Activated T-helper 2 cell treated with anti-CD3 and anti-CD28 coated beads, Interferon-gamma antibody, Interleukin-2, Interleukin-4, amounts not matched to agents 10 μg/mL and 5 μg/mL and 100 μg/mL, durations not matched to agents 14 hours and 24 hours and 36 hours (primary cell): ENCODE measurements around the gene PPM1E. TPM values are rescaled to one million over a fixed set of nuclear protein-coding genes. Genes with fewer than 3 reads are reported as not detected.

ENCODE experiments used
- DNase-seq: peaks from one replicate; pipeline ENCODE4 v3.0.0; 2021; ENCODE audit warnings: low spot score
- H3K27ac Mint-ChIP-seq: one replicate; pipeline ENCODE4 v1.8.0; 2021; ENCODE audit warnings: mixed read lengths
- H3K27me3 Mint-ChIP-seq: one replicate; pipeline ENCODE4 v1.8.0; 2021; ENCODE audit warnings: low read depth, mixed read lengths
- H3K36me3 Mint-ChIP-seq: one replicate; pipeline ENCODE4 v1.8.0; 2021; ENCODE audit warnings: low read depth, mixed read lengths
- H3K4me1 Mint-ChIP-seq: one replicate; pipeline ENCODE4 v1.8.0; 2021; ENCODE audit warnings: low read depth, mixed read lengths
- H3K4me3 Mint-ChIP-seq: one replicate; pipeline ENCODE4 v1.8.0; 2021; ENCODE audit warnings: low read depth, mild to moderate bottlenecking, moderate library complexity, mixed read lengths
- H3K9me3 Mint-ChIP-seq: one replicate; pipeline ENCODE4 v1.8.0; 2021; ENCODE audit warnings: mixed read lengths
- intact Hi-C: fragments of 100-400 bp; cut with micrococcal nuclease; formaldehyde crosslinking; loops from one replicate; pipeline ENCODE4 v1.15.1; 2023
- total RNA-seq: library from RNA; stranded (reverse); gene quantifications from 2 replicates; pipeline ENCODE4 v1.2.3, GENCODE V29; 2022

Gene PPM1E
- total RNA-seq, 1 donor from 2014 or later: not detected

DNA sequence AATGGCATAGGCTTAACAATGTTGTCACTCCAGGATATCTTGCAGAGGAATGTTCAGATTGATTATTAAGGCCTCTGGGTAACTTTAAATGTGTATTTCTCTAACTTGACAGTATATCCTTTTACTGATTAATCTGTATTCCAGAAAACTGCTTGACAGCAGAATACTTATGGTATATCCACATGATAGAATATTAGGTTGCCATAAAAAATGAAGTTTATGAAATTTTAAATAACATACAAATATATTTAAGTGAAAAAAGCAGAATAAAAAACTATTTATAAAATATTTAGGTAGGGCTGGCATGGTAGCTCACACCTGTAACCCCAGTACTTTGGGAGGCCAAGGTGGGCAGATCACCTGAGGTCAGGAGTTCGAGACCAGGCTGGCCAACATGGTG is 244.4 kb downstream of the PPM1E start:
- H3K36me3 Mint-ChIP-seq: peaks cover 50% of the 10 kb centered on the region

DNA sequence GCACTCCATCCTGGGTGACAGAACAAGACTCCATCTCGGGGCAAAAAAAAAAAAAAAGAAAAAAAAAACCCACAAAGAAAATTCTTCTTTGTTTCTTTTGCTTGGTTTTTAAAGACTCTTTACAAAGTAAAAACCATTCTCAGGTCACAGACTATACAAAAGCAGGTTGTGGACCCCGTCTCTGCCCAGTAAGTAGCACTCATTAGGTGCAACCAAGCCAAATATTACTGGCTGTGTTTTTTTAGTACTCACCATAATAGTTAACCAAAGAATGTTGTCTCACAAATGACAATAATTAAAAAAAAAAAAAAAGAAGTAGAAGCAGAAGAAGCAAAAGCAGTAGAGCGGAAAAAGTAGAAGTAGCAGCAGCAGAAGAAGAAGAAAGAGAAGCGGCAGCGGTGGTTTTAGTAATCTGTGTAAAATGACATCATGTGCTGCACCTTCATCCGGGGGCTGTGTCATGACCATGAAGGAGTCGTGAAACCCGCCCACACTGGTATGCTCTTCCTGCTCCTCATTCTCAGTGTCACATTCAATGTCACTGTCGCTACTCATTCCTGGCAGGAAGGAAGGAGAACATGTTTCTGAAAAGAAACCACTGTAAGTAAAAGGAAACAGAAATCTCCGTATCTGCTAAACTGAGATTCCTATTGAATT is 245.6 kb downstream of the PPM1E start:
- peak; percentile 74 for DNase-seq
- Mint-ChIP-seq H3K36me3 (peaks cover 50% of the 10 kb centered on the region), H3K27me3 (no peaks in the 10 kb centered on the region), H3K4me1 (peaks cover 20% of the 10 kb centered on the region), H3K27ac (peak overlapping the region; percentile 84), H3K4me3 (peak overlapping the region; percentile 74), H3K9me3 (no peaks in the 10 kb centered on the region)
- intact Hi-C loops: loop anchor here (1.0 kb wide), 1 partner anchor 483 kb away; no protein-coding TSS in a partner anchor

More for the DNA sequence above, 244.4 kb downstream of the PPM1E start:
- Mint-ChIP-seq H3K9me3 (no peaks in the 10 kb centered on the region), H3K27ac (no peak overlapping the region), H3K4me3 (no peak overlapping the region), H3K4me1 (peaks cover 20% of the 10 kb centered on the region), H3K27me3 (no peaks in the 10 kb centered on the region)
- intact Hi-C loops: no loop called here
- no peak for DNase-seq

DNA sequence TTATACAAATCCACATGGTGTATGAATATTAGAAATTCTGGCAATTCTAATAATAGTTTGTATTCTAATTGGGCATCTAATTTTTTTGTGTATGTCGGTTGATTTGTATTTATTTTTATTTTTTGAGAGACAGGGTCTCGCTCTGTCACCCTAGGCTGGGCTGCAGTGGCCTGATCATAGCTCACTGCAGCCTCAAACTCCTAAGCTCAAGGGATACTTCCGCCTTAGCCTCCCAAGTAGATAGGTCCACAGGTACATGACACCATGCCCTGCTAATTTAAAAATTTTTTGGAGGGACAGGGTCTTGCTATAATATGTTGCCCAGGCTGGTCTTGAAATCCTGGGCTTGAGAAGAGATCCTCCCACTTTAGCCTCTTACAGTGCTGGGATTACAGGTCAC is 246.5 kb downstream of the PPM1E start:
- no peak overlapping the region for H3K4me3 Mint-ChIP-seq
- no peak for DNase-seq
- peaks cover 20% of the 10 kb centered on the region for H3K4me1 Mint-ChIP-seq
- intact Hi-C loops: no loop called here
- peaks cover 46% of the 10 kb centered on the region for H3K36me3 Mint-ChIP-seq
- H3K9me3 Mint-ChIP-seq: no peaks in the 10 kb centered on the region
- no peak overlapping the region for H3K27ac Mint-ChIP-seq
- no peaks in the 10 kb centered on the region for H3K27me3 Mint-ChIP-seq

DNA sequence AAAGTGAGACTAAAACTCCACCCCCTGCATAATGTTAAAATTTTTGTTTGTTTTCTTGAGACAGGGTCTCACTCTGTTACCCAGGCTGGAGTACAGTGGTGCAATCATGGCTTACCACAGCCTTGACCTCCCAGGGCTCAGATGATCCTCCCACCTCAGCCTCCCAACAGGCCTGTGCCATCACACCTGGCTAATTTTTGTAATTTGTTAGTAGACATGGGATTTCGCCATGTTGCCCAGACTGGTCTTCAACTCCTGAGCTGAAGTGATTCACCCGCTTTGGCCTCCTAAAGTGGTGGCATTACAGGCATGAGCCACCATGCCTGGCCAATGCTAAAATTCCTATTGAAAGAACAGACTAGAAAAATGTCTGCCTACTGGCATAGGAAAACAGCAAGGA is 247.2 kb downstream of the PPM1E start:
- intact Hi-C loops: no loop called here
- no peak for DNase-seq
- peaks cover 20% of the 10 kb centered on the region for H3K4me1 Mint-ChIP-seq
- H3K27ac Mint-ChIP-seq: no peak overlapping the region
- peaks cover 46% of the 10 kb centered on the region for H3K36me3 Mint-ChIP-seq
- H3K9me3 Mint-ChIP-seq: no peaks in the 10 kb centered on the region
- H3K4me3 Mint-ChIP-seq: no peak overlapping the region
- H3K27me3 Mint-ChIP-seq: no peaks in the 10 kb centered on the region

DNA sequence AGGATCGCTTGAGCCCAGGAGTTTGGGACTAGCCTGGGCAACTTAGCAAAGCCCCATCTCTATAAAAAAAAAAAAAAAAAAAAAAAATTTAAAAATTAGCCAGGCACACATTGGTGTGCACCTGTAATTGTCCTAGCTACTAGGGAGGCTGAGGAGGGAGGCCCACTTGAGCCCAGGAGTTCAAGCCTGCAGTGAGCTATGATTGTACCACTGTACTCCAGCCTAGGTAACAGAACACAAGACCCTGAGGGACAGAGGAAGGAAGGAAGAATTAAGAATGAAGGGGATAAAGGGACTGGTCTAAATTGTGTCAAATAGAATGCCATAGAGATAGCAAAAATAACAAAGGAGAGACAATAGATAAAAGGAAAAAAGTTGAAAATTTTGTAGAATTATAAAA is 248.2 kb downstream of the PPM1E start:
- DNase-seq: no peak
- H3K27ac Mint-ChIP-seq: peak overlapping the region; percentile 25
- H3K4me3 Mint-ChIP-seq: no peak overlapping the region
- peaks cover 37% of the 10 kb centered on the region for H3K36me3 Mint-ChIP-seq
- no peaks in the 10 kb centered on the region for H3K9me3 Mint-ChIP-seq
- peaks cover 20% of the 10 kb centered on the region for H3K4me1 Mint-ChIP-seq
- H3K27me3 Mint-ChIP-seq: no peaks in the 10 kb centered on the region
- intact Hi-C loops: no loop called here

DNA sequence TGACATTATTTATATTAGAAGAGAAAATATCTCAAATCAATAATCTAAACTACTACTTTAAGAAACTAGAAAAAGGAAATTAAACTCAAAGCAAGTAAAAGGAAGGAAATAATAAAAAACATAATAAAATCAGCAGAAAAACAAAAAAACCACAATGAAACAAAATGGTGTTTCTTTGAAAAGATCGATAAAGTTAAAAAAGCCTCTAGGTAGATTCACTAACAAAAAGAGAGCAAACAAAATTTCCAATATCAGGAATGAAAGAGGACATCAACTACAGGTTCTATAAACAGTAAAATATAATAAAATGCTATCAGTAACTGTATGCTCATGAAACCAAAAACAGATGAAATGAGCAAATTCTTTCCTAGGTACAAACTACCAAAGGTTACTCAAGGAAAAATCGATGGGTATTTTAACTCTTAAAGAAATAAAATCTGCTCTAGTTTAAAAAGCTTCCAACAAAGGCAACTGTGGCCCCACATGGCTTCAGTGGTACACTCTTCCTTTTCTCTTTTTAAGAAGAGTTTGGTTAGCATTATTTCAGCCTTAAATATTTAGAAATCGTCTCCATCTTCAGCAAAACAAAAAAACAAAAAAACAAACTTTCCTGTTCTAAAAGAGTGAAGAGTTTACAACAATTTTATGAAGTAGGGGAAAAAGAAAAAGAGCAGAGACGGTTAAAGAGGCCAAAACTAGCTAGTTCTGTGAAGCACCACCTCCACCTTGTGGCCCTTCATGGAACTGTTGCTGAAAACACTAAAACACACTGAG is 248.9 kb downstream of the PPM1E start:
- Mint-ChIP-seq H3K4me1 (peaks cover 20% of the 10 kb centered on the region), H3K9me3 (no peaks in the 10 kb centered on the region), H3K36me3 (peaks cover 32% of the 10 kb centered on the region), H3K27ac (peak overlapping the region; percentile 70), H3K4me3 (no peak overlapping the region), H3K27me3 (no peaks in the 10 kb centered on the region)
- peak; percentile 44 for DNase-seq
- intact Hi-C loops: loop anchor here (1.0 kb wide), 2 partner anchors 293 to 417 kb away; no protein-coding TSS in a partner anchor

DNA sequence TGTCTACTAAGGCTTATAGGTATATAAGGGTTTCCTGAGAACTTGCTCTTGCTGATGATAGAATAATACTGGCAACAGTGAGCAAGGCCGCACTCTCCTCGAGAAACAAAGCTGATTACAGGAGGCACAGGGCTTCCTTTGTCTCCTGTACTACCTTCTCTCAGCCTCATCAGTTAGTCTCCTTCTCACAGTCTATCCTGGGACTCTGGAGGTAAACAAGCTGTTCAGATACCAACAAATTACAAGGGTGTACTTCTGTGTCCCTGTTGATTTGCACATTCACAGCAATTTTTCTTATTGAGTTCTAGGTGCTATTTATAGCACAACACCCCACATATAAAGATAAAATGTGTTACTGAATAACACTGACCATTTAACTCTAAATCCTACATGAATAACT is 252.3 kb downstream of the PPM1E start:
- peaks cover 5% of the 10 kb centered on the region for H3K4me1 Mint-ChIP-seq
- H3K27ac Mint-ChIP-seq: no peak overlapping the region
- no peaks in the 10 kb centered on the region for H3K9me3 Mint-ChIP-seq
- H3K36me3 Mint-ChIP-seq: peaks cover 33% of the 10 kb centered on the region
- no peak for DNase-seq
- H3K27me3 Mint-ChIP-seq: no peaks in the 10 kb centered on the region
- H3K4me3 Mint-ChIP-seq: no peak overlapping the region
- intact Hi-C loops: no loop called here

DNA sequence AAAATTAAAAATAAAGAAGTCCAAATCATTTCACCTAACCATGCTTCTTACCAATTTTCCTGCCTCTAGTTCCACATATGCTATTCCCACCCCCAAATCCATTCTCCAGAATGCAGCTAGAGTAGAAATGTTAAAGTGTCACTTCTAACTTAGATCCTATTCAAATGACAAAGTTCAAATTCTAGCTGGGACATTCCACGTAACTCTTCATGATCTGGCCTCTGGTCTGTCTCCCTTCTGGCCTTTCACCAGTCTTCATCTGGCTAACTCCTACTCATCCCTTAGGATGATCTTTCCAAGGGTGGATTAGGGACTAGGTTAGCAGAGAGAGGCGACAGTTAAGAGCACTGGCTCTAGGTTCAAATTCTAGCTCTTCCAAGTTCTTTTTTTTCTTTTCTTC is 253.1 kb downstream of the PPM1E start:
- H3K4me1 Mint-ChIP-seq: peaks cover 5% of the 10 kb centered on the region
- no peak overlapping the region for H3K4me3 Mint-ChIP-seq
- H3K36me3 Mint-ChIP-seq: peaks cover 31% of the 10 kb centered on the region
- DNase-seq: no peak
- no peaks in the 10 kb centered on the region for H3K9me3 Mint-ChIP-seq
- H3K27me3 Mint-ChIP-seq: no peaks in the 10 kb centered on the region
- H3K27ac Mint-ChIP-seq: no peak overlapping the region
- intact Hi-C loops: no loop called here

DNA sequence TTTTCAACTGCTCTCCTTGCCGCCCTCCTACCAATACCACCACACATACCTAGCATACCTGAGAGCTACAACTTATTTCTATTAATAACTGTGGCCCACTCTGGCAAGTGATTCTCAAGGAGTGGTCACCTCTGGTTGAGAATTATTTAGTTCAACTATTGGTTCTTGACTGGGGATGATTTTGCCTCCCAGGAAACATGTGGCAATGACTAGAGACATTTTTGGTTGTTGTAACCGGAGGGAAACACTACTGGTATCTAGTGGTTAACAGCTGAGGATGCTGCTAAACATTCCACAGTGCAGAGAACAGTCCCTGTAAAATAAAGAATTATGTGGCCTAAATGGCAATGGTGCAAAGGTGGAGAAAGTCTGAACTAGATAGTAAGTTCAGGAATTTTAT is 254.4 kb downstream of the PPM1E start:
- Mint-ChIP-seq H3K4me3 (no peak overlapping the region), H3K27ac (no peak overlapping the region), H3K9me3 (no peaks in the 10 kb centered on the region), H3K27me3 (no peaks in the 10 kb centered on the region), H3K4me1 (no peaks in the 10 kb centered on the region), H3K36me3 (peaks cover 28% of the 10 kb centered on the region)
- DNase-seq: no peak
- intact Hi-C loops: no loop called here

DNA sequence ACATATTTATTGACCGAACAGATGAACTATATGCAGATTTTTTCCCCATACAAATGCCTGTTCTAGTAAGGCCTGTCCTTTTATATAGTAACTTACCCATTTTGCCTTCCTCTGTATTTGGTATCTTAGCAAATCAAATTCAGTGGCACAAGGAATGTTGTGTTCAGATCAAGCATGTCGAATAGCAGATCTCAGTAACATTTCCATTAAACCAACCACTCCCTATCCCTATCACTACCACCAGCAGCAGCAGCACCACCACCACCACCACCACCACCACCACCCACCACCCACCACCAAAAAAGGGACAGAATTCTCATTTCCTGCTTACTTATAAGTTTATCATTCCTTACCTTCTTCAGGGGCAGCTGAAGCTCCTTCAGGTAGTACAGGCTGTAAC is 256.3 kb downstream of the PPM1E start:
- DNase-seq: no peak
- no peaks in the 10 kb centered on the region for H3K9me3 Mint-ChIP-seq
- H3K27me3 Mint-ChIP-seq: no peaks in the 10 kb centered on the region
- no peak overlapping the region for H3K27ac Mint-ChIP-seq
- no peak overlapping the region for H3K4me3 Mint-ChIP-seq
- intact Hi-C loops: no loop called here
- H3K4me1 Mint-ChIP-seq: no peaks in the 10 kb centered on the region
- H3K36me3 Mint-ChIP-seq: peaks cover 28% of the 10 kb centered on the region

DNA sequence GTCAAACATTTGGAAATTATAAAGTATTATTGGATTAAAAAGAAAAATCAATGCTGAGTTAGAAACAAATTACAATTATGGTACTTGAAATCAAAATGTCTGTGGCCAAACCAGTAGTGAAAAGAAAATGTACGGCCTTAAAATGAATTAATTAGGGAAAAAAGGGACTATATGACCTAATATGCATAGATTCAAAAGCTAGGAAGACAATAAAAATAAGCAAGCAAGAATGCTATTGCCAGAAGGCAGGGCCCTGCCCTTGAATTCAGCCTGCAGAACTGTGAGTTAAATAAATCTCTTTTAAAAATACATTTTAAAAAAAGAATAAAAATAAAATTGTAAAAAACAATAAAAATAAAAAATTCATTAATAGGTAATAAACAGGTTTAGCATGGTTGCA is 262.4 kb downstream of the PPM1E start:
- Mint-ChIP-seq H3K4me1 (no peaks in the 10 kb centered on the region), H3K9me3 (peaks cover 4% of the 10 kb centered on the region), H3K36me3 (peaks cover 33% of the 10 kb centered on the region), H3K27ac (no peak overlapping the region), H3K4me3 (no peak overlapping the region), H3K27me3 (no peaks in the 10 kb centered on the region)
- intact Hi-C loops: no loop called here
- no peak for DNase-seq

DNA sequence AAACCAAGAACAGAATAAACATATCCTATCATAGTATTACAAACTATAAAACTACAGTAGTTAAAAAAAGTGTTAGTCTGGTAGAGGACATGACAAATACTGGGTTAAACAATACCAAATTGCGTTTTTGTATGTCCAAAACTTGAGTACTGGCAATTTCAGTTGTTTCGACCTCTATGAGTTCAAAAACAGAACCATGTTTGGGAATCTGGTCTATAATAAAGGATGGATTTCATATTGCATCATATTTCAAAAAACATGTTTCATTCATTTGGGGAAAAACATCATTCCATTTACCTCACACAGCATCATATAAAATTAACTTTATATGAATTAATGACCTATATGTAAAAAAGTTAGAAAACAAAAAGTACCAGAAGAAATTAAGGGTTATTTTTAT is 269.3 kb downstream of the PPM1E start:
- H3K27me3 Mint-ChIP-seq: no peaks in the 10 kb centered on the region
- intact Hi-C loops: no loop called here
- no peak overlapping the region for H3K27ac Mint-ChIP-seq
- peaks cover 48% of the 10 kb centered on the region for H3K36me3 Mint-ChIP-seq
- peaks cover 4% of the 10 kb centered on the region for H3K9me3 Mint-ChIP-seq
- H3K4me3 Mint-ChIP-seq: no peak overlapping the region
- H3K4me1 Mint-ChIP-seq: peaks cover 6% of the 10 kb centered on the region
- DNase-seq: no peak

DNA sequence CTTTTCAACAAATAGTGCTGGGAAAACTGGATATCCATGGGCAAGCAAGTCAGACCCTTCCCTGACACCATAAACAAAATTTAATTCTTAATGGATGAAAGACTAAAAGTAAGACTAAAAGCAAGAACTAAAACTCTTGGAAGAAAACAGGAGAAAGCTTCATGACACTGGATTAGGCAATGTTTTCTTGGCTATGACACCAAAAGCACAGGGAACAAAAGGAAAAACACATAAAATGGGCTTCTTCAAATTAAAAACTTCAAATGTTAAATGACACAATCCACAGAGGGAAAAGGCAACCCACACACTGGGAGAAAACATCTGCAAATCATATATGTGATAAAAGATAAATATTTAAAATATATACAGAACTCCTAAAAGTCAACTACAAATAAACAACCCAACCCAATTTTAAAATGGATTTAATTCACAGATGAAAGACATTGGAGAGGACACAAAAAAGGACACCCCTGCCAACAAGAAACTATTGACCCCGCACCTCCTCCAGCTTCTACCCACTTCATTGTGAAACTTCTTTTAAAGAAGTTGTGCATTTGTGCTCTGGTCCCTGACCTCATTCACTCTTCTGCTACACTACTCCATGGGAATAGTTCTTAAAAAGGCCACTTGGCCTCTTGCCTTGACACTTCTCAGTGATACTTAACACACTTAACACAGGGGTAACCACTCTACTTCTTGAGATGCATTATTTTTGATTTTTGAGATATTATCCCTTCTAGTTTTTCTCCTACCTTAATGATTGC is 270.7 kb downstream of the PPM1E start:
- H3K27ac Mint-ChIP-seq: no peak overlapping the region
- peaks cover 6% of the 10 kb centered on the region for H3K4me1 Mint-ChIP-seq
- DNase-seq: no peak
- peaks cover 1% of the 10 kb centered on the region for H3K9me3 Mint-ChIP-seq
- H3K36me3 Mint-ChIP-seq: peaks cover 39% of the 10 kb centered on the region
- H3K27me3 Mint-ChIP-seq: no peaks in the 10 kb centered on the region
- no peak overlapping the region for H3K4me3 Mint-ChIP-seq
- intact Hi-C loops: no loop called here
